ENCODE data around the gene TSC2.

The TSC2 gene

DNA sequence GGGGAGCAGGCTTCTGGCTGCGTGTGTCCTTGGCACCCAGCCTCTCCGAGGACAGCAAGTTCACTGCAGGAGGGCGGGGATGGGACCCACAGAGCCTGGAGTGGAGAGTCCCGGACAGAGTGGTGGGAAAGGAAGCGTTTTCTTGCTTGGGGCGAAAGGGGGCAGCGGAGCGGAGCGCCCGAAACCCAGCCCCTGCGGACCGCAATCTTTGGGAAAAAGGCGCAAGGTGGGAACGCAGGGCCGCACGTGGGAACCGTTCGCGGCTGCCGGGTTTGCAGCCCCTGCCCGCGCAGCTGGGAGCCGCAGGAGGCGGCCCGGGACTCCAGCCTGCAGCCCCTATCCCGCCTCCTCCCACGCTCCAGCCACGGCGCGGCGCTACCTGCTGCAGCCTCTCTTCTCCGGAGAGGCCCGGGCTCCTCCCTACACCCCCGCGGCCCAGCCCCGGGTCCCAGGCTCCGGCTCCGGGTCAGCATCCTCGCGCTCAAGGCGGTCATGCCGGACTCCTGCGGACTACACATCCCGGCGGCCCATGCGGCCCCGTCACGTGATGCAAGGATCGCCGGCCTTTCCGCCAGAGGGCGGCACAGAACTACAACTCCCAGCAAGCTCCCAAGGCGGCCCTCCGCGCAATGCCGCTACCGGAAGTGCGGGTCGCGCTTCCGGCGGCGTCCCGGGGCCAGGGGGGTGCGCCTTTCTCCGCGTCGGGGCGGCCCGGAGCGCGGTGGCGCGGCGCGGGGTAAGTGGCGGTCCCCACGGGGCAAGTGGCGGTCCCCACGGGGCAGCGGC is at the start of gene TSC2, which contains the start of gene NTHL1:
TSC2 (plus strand) TSS at position 656 of the 786 bp plus-strand sequence. CDS start 631 bp downstream, outside the sequence.
NTHL1 (minus strand) TSS at position 505 of the 786 bp plus-strand sequence; CDS start at position 494, 11 bp downstream.
- peak; percentile 70 for DNase-seq (ENCODE audit: low read depth)

- DNase-seq (ENCODE audit: low read depth), result no peak
These were observed 49.4 kb upstream of the TSC2 start for GRCh38 chr16:1998360-1998835.

GRCh38 chr16:1998852-1999801 is 48.7 kb upstream of the TSC2 start:
- DNase-seq (ENCODE audit: low read depth), result no peak

- DNase-seq (ENCODE audit: low read depth), result no peak
These were observed 47.8 kb upstream of the TSC2 start for GRCh38 chr16:1999866-2000514.

- no peak for DNase-seq (ENCODE audit: low read depth)
These were observed 46.8 kb upstream of the TSC2 start for GRCh38 chr16:2001035-2001434.

GRCh38 chr16:2001456-2002355 is 46.1 kb upstream of the TSC2 start:
- no peak for DNase-seq (ENCODE audit: low read depth)

DNA sequence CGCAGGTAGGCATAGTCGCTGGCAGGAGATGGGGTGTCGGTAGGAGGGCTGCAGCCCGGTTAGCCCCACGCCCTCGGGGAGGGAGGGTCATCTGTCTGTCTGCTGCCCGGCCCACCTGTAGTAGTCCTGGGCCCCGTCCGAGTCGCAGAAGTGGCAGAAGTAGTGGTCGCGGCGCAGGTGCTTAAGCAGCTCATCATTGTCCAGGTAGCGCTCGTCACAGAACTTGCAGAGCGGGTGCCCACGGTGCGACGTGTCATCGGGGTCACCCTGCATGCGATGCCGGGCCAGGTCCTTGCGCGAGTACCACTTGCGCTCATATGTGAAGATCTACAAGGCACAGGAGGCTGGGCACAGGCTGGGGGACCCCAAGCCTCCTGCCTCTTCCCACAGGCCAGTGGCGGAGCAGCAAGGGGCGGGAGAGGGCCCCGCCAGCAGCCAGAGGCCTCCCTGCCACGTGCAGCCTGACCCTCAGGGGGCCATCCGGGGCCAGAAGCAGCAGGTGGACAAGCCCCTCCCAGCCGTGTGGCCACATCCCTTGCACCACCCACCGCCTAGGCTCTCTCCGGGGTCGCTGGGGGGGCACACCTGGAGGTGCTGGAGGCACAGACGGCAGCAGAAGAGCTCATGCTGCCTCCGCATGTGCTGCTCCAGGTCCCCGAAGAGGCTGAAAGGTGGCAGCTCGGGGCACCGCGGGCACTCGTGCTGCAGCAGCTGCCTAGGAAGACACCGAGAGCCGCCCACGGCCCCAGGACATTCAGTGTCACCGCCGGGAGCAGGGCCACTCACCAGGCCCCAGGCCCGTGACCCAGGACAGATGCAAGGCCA is 45.2 kb upstream of the TSC2 start:
- DNase-seq (ENCODE audit: low read depth), result no peak

- DNase-seq (ENCODE audit: low read depth), result no peak
These were observed 44.5 kb upstream of the TSC2 start for GRCh38 chr16:2003231-2003826.

DNA sequence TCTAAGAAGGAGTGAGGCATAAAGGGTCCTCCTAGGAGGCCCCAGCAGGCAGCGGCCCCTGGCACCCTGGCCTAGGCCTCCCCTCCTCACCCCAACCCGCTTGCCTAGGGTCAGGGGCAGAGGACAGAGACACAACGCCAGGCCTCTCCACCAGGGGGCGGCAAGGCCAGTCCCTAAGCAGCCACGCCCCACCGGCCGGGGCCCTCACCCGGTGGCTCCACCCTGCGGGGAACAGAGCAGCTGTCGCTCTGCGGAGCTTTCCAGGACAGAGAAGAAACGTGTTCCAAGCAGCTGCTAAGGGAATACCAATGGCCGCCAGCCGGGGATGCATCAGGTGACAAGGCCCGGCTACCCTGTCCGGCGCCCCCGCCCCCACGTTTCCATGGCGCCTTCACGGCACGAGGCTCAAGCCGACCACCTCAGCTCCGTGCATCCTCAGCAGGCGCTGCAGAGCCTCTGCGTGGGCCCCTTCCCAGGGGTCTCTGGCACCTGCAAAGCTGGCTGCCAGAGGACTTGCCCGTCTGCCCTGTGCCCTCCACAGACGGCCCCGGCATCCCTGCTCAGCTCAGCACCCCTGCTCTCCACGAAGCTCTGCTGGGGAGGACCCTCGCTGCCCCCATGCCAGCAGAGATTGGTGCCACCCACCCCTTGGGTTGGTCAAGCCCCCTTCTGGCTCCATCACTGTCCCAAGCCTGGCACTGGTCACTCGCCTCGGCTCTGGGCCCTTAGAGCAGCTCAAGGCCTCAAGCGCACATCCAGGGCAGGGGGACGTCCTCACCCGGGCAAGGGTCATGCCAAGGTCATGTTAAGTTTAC is 43.8 kb upstream of the TSC2 start:
- DNase-seq (ENCODE audit: low read depth), result no peak

- DNase-seq (ENCODE audit: low read depth), result no peak
These were observed 42.8 kb upstream of the TSC2 start for GRCh38 chr16:2004795-2005517.

GRCh38 chr16:2005646-2006045 is 42.1 kb upstream of the TSC2 start:
- no peak for DNase-seq (ENCODE audit: low read depth)

GRCh38 chr16:2006317-2006716 is 41.5 kb upstream of the TSC2 start:
- no peak for DNase-seq (ENCODE audit: low read depth)

DNA sequence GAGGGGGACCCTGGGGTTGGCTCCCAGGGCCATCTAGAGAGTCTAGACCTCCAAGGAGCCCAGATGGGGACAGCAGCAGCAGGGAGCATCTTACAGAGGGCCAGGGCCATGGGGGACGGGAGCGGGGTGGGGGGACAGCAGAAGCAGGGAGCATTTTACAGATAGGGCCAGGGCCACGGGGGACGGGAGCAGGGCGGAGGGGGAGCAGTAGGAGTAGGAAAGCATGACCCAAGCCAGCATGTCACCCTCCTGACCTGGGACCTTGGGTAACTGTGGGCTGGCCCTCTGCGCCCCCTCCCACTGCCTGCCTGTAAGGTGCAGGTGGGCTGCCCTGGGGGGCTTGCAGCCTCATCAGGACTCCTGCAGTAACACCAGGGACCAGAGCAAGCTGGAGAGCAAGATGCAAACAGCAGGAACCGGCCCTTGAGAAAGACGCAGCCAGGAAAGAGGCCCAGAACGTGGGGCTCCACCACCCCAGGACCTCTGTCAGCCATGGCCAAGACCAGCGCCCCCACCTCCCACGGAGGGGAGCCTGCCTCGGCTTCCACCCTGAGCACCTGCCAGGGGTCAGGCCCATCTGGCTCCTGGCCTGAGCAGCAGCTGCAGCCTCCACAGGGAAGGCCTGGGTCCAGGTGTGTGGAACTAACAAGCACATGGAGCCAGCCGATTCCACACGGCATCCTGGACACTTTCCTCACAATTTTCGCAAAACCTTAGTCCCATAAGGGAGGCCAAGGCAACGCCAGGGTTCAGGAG is 40.5 kb upstream of the TSC2 start:
- no peak for DNase-seq (ENCODE audit: low read depth)

- DNase-seq (ENCODE audit: low read depth), result no peak
These were observed 39.7 kb upstream of the TSC2 start for GRCh38 chr16:2008009-2008526.

DNA sequence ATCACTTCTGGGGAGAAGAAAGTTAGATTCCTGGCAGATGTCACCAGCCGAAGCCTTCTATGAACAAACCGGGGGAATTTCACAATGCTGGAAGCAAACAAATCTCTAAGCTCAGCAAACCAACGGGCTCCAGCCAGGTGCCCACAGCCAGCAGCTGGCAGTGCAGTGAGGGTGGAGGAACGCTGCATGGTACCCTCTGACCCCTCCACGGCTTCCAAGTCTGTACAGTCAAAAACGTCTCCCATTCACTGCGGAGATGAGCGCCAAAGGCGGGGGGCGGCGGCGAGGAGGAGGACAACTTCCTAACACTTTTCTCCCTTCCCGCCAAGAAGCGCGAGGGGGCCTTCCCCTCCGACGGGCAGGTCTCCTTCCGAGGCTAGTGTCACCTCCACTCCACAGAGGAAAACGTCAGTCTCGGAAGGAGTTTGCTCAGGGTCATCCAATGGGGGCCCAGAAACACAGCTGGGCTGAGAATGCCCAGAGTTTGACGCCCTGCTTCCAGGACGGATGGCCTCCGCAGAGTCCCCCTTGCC is 39.1 kb upstream of the TSC2 start:
- DNase-seq (ENCODE audit: low read depth), result no peak

DNA sequence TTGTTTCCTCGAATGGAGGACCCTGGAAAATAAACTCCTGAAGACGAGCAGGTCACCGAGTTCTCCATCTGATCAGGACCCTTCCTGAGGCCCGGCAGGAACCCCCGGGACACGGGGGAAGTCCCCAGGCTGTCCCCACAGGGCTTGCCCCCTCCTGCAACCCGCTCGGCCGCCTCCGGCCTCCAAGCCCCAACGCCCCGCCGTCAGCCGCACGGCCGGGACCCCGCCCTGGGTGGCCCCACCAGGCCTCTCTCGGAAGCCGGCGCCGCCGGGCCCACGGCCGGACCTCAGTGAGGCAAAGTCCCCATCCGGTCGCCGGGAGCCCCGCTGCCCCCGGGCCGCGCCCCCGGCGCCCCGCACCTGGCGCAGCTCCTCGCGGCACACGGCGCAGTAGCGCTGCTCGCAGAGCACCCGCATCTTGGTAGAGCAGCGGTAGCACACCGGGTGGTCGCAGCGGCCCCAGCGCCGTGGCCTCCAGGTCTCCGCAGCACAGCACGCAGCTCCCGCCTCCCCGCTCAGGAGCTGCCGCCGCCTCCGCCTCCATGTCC is 38.5 kb upstream of the TSC2 start:
- DNase-seq (ENCODE audit: low read depth), result no peak

All from GM04503 (cell line).